SK-N-MC (cell line): Measurements from ENCODE around the gene LFNG.
"Not testable (repeated sequence)": the region's sequence is repeated elsewhere in the genome, so short reads cannot be mapped to it uniquely, and the experiment has no call there.

Experiments
- EZH2 ChIP-seq: fragments of 200-600 bp; sonication (generic); IDR thresholded peaks from one replicate; pipeline ENCODE4 v1.6.1; 2017; ENCODE audit warnings: antibody characterized with exemption
- POLR2AphosphoS5 ChIP-seq: IDR thresholded peaks from 2 replicates; pipeline ENCODE4 v1.6.1; 2012; ENCODE audit warnings: mild to moderate bottlenecking, low read depth, low read length, borderline replicate concordance

DNA sequence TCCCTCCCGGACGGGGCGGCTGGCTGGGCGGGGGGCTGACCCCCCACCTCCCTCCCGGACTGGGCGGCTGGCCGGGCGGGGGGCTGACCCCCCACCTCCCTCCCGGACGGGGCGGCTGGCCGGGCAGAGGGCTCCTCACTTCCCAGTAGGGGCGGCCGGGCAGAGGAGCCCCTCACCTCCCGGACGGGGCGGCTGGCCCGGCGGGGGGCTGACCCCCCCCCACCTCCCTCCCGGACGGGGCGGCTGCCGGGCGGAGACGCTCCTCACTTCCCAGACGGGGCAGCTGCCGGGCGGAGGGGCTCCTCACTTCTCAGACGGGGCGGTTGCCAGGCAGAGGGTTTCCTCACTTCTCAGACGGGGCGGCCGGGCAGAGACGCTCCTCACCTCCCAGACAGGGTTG lies 14.6 kb downstream of the LFNG start:
- TF ChIP-seq POLR2AphosphoS5, EZH2: not testable (repeated sequence)
